CD4-positive, alpha-beta memory T cell (primary cell): ENCODE measurements around the gene GPR183. TPM values are rescaled to one million over a fixed set of nuclear protein-coding genes. Genes with fewer than 3 reads are reported as not detected.
A peak's percentile ranks its signal among the peaks of the same experiment; 100 is the strongest.

Experiments used
- CTCF ChIA-PET: fragments of 350-600 bp; sonication (Branson Sonifier 250); formaldehyde crosslinking; loops from one replicate; lab custom pipeline; 2021; ENCODE audit warnings: inconsistent platforms; ENCODE audit not compliant: partially characterized antibody; lab: Charles Lee
- POLR2A ChIA-PET: fragments of 350-600 bp; sonication (Branson Sonifier 250); formaldehyde crosslinking; loops from one replicate; lab custom pipeline; 2021; ENCODE audit not compliant: partially characterized antibody; lab: Charles Lee
- DNase-seq, 5 donors: peaks; one replicate each; pipeline versions ENCODE4 v3.0.0 to v3.0.0-alpha.2; 2020 to 2022; ENCODE audit warnings: mixed read lengths in 1 of 5
- H3K27ac ChIP-seq: one replicate; pipeline ENCODE4 v1.7.0; 2013; ENCODE audit warnings: low read depth, low read length
- H3K27me3 ChIP-seq: 2 replicates; pipeline ENCODE4 v1.7.0; 2013; ENCODE audit warnings: mild to moderate bottlenecking, low read length, moderate library complexity; ENCODE audit not compliant: insufficient read depth
- H3K36me3 ChIP-seq: 2 replicates; pipeline ENCODE4 v1.7.0; 2013; ENCODE audit warnings: mild to moderate bottlenecking, low read length, moderate library complexity; ENCODE audit not compliant: insufficient read depth
- H3K4me1 ChIP-seq: 2 replicates; pipeline ENCODE4 v1.7.0; 2013; ENCODE audit warnings: mild to moderate bottlenecking, low read length, moderate library complexity; ENCODE audit not compliant: insufficient read depth
- H3K4me3 ChIP-seq, 2 donors: one replicate each; pipeline ENCODE4 v1.7.0; 2013; ENCODE audit warnings: low read length in 2 of 2, mild to moderate bottlenecking in 1 of 2
- H3K9me3 ChIP-seq, 2 donors: one replicate each; pipeline ENCODE4 v1.7.0; 2013; ENCODE audit warnings: low read length in 2 of 2, control low read depth in 1 of 2; ENCODE audit not compliant: control insufficient read depth in 1 of 2
- H3K27ac Mint-ChIP-seq, 7 donors: one replicate each; pipeline ENCODE4 v1.8.0; 2020 to 2021; ENCODE audit warnings: mixed read lengths in 7 of 7, mild to moderate bottlenecking in 6 of 7, inconsistent platforms in 3 of 7, moderate library complexity in 3 of 7
- H3K27me3 Mint-ChIP-seq, 2 donors: one replicate each; pipeline ENCODE4 v1.8.0; 2020 to 2021; ENCODE audit warnings: mixed read lengths in 2 of 2
- H3K36me3 Mint-ChIP-seq, 2 donors: one replicate each; pipeline ENCODE4 v1.8.0; 2020 to 2021; ENCODE audit warnings: mixed read lengths in 2 of 2, inconsistent platforms in 1 of 2, mild to moderate bottlenecking in 1 of 2
- H3K4me1 Mint-ChIP-seq, 4 donors: one replicate each; pipeline ENCODE4 v1.8.0; 2020 to 2021; ENCODE audit warnings: mixed read lengths in 4 of 4, mild to moderate bottlenecking in 1 of 4
- H3K4me3 Mint-ChIP-seq, 8 donors: one replicate each; pipeline ENCODE4 v1.8.0; 2020 to 2021; ENCODE audit warnings: mixed read lengths in 8 of 8, mild to moderate bottlenecking in 7 of 8, moderate library complexity in 6 of 8, inconsistent platforms in 3 of 8
- H3K9me3 Mint-ChIP-seq, 8 donors: one replicate each; pipeline ENCODE4 v1.8.0; 2020 to 2021; ENCODE audit warnings: mixed read lengths in 8 of 8, mild to moderate bottlenecking in 5 of 8, inconsistent platforms in 3 of 8, moderate library complexity in 1 of 8
- intact Hi-C: fragments of 100-400 bp; cut with micrococcal nuclease; formaldehyde crosslinking; loops from one replicate; pipeline ENCODE4 v1.15.1; 2023
- polyA plus RNA-seq, 2 donors: library from polyadenylated mRNA; unstranded; fragments of 300-500 nt; fragmentation: Illumina TruSeq; gene quantifications; one replicate each; pipeline ENCODE4 v1.2.3, GENCODE V29; 2021
- total RNA-seq, 2 experiments: library from RNA; stranded (reverse); gene quantifications; one replicate each; pipeline ENCODE4 v1.2.3, GENCODE V29; 2021

The GPR183 gene
- total and polyA plus RNA-seq, 4 experiments from 2014 or later, result 203 to 954 (median 383) TPM

- Histone ChIP-seq H3K9me3 (no peaks in the 10 kb centered on the region), H3K27me3 (no peaks in the 10 kb centered on the region), H3K4me1 (peaks cover 39% of the 10 kb centered on the region), H3K27ac (no peak overlapping the region), H3K4me3 (no peak overlapping the region), H3K36me3 (peaks cover 5% of the 10 kb centered on the region)
- Mint-ChIP-seq H3K4me1 (peaks cover 32 to 69% (median 50%) of the 10 kb centered on the region in 4 donors), H3K4me3 (no peak overlapping the region), H3K36me3 (peaks cover 46 to 51% of the 10 kb centered on the region in 2 donors), H3K9me3 (no peaks in the 10 kb centered on the region), H3K27ac (peak overlapping the region in 1 of 7 donors; percentile 41), H3K27me3 (no peaks in the 10 kb centered on the region)
- DNase-seq, result no peak
- ChIA-PET CTCF (interaction anchor here (1.6 to 4.6 kb wide), 2 partner anchors 20 to 104 kb away, joined by 6 to 17 read pairs; no protein-coding TSS in a partner anchor), POLR2A (interaction anchor here (0.7 to 1.9 kb wide), 8 partner anchors 10 to 169 kb away, joined by 3 to 6 read pairs (median 4); partner anchors contain the start of gene TM9SF2)
- intact Hi-C loops, result no loop called here
These were observed 25.3 kb upstream of the GPR183 start for GRCh38 chr13:99332456-99332855.

GRCh38 chr13:99331881-99332293, 24.7 kb upstream of the GPR183 start:
- Mint-ChIP-seq H3K36me3 (peaks cover 50 to 57% of the 10 kb centered on the region in 2 donors), H3K27ac (peak overlapping the region in 1 of 7 donors; percentile 51)

GRCh38 chr13:99330942-99331341, 23.7 kb upstream of the GPR183 start:
- no peak for DNase-seq
- Histone ChIP-seq H3K27ac (no peak overlapping the region), H3K4me3 (no peak overlapping the region), H3K36me3 (peaks cover 5% of the 10 kb centered on the region), H3K9me3 (no peaks in the 10 kb centered on the region), H3K27me3 (no peaks in the 10 kb centered on the region), H3K4me1 (peaks cover 42% of the 10 kb centered on the region)
- H3K36me3 Mint-ChIP-seq, result peaks cover 46 to 51% of the 10 kb centered on the region in 2 donors
- no peak overlapping the region for H3K27ac Mint-ChIP-seq
- no peaks in the 10 kb centered on the region for H3K27me3 Mint-ChIP-seq
- no peaks in the 10 kb centered on the region for H3K9me3 Mint-ChIP-seq
- H3K4me1 Mint-ChIP-seq, result peaks cover 33 to 69% (median 51%) of the 10 kb centered on the region in 4 donors
- intact Hi-C loops, result no loop called here
- ChIA-PET POLR2A (interaction anchor here (0.8 to 5.1 kb wide), 7 partner anchors 9 to 44 kb away, joined by 3 to 33 read pairs (median 6); partner anchors contain the start of gene GPR183), CTCF (interaction anchor here (0.7 to 4.6 kb wide), 6 partner anchors 11 to 61 kb away, joined by 3 to 17 read pairs (median 4); no protein-coding TSS in a partner anchor)
- H3K4me3 Mint-ChIP-seq, result no peak overlapping the region

More at GRCh38 chr13:99331881-99332293, 24.7 kb upstream of the GPR183 start:
- intact Hi-C loops, result no loop called here
- Histone ChIP-seq H3K4me1 (peaks cover 42% of the 10 kb centered on the region), H3K9me3 (no peaks in the 10 kb centered on the region), H3K27ac (no peak overlapping the region), H3K36me3 (peaks cover 5% of the 10 kb centered on the region), H3K4me3 (no peak overlapping the region), H3K27me3 (no peaks in the 10 kb centered on the region)
- Mint-ChIP-seq H3K27me3 (no peaks in the 10 kb centered on the region), H3K4me3 (peak overlapping the region in 1 of 8 donors; percentile 16), H3K9me3 (no peaks in the 10 kb centered on the region), H3K4me1 (peaks cover 34 to 69% (median 52%) of the 10 kb centered on the region in 4 donors)
- CTCF ChIA-PET, result interaction anchor here (1.6 to 4.6 kb wide), 3 partner anchors 21 to 105 kb away, joined by 6 to 17 read pairs (median 8); no protein-coding TSS in a partner anchor
- POLR2A ChIA-PET, result interaction anchor here (0.7 to 1.9 kb wide), 7 partner anchors 10 to 43 kb away, joined by 3 to 6 read pairs (median 4); no protein-coding TSS in a partner anchor
- DNase-seq, result no peak

GRCh38 chr13:99329477-99329876, 22.3 kb upstream of the GPR183 start:
- intact Hi-C loops, result no loop called here
- Mint-ChIP-seq H3K27ac (peak overlapping the region in 4 of 7 donors; percentile 3 to 70 (median 22)), H3K9me3 (no peaks in the 10 kb centered on the region), H3K4me1 (peaks cover 35 to 71% (median 54%) of the 10 kb centered on the region in 4 donors), H3K4me3 (no peak overlapping the region), H3K27me3 (no peaks in the 10 kb centered on the region), H3K36me3 (peaks cover 44 to 52% of the 10 kb centered on the region in 2 donors)
- H3K27ac ChIP-seq, result no peak overlapping the region
- no peaks in the 10 kb centered on the region for H3K27me3 ChIP-seq
- DNase-seq, result no peak
- no peaks in the 10 kb centered on the region for H3K9me3 ChIP-seq
- no peaks in the 10 kb centered on the region for H3K36me3 ChIP-seq
- ChIA-PET CTCF (interaction anchor here (1.1 to 2.4 kb wide), 6 partner anchors 8 to 60 kb away, joined by 3 to 8 read pairs (median 6); no protein-coding TSS in a partner anchor), POLR2A (interaction anchor here (1.4 to 5.1 kb wide), 5 partner anchors 10 to 27 kb away, joined by 4 to 33 read pairs (median 8); partner anchors contain the start of gene GPR183)
- H3K4me3 ChIP-seq, result no peak overlapping the region
- peaks cover 43% of the 10 kb centered on the region for H3K4me1 ChIP-seq

- no peak overlapping the region for H3K27ac ChIP-seq
- ChIA-PET CTCF (interaction anchor here (0.6 to 2.3 kb wide), 3 partner anchors 9 to 60 kb away, joined by 3 to 6 read pairs (median 3); no protein-coding TSS in a partner anchor), POLR2A (interaction anchor here (0.9 to 5.1 kb wide), 4 partner anchors 23 to 109 kb away, joined by 3 to 33 read pairs (median 12); partner anchors contain the start of gene GPR183)
- Mint-ChIP-seq H3K4me3 (no peak overlapping the region), H3K9me3 (no peaks in the 10 kb centered on the region), H3K27ac (no peak overlapping the region), H3K4me1 (peaks cover 48 to 80% (median 65%) of the 10 kb centered on the region in 4 donors), H3K27me3 (no peaks in the 10 kb centered on the region), H3K36me3 (peaks cover 43 to 47% of the 10 kb centered on the region in 2 donors)
- no peak for DNase-seq
- intact Hi-C loops, result no loop called here
- no peaks in the 10 kb centered on the region for H3K27me3 ChIP-seq
- peaks cover 56% of the 10 kb centered on the region for H3K4me1 ChIP-seq
- H3K36me3 ChIP-seq, result no peaks in the 10 kb centered on the region
- H3K4me3 ChIP-seq, result no peak overlapping the region
- H3K9me3 ChIP-seq, result no peaks in the 10 kb centered on the region
These were observed 20.6 kb upstream of the GPR183 start for GRCh38 chr13:99327761-99328160.

- H3K9me3 ChIP-seq, result no peaks in the 10 kb centered on the region
- Mint-ChIP-seq H3K27me3 (no peaks in the 10 kb centered on the region), H3K4me3 (peak overlapping the region in 4 of 8 donors; percentile 16 to 67 (median 29)), H3K36me3 (peaks cover 40 to 42% of the 10 kb centered on the region in 2 donors), H3K9me3 (no peaks in the 10 kb centered on the region), H3K27ac (peak overlapping the region in 6 of 7 donors; percentile 49 to 94 (median 83)), H3K4me1 (peaks cover 52 to 80% (median 68%) of the 10 kb centered on the region in 4 donors)
- no peaks in the 10 kb centered on the region for H3K27me3 ChIP-seq
- H3K27ac ChIP-seq, result no peak overlapping the region
- DNase-seq, result no peak
- no peaks in the 10 kb centered on the region for H3K36me3 ChIP-seq
- intact Hi-C loops, result no loop called here
- CTCF ChIA-PET, result interaction anchor here (0.6 to 2.3 kb wide), 3 partner anchors 8 to 61 kb away, joined by 3 to 6 read pairs (median 3); no protein-coding TSS in a partner anchor
- peaks cover 63% of the 10 kb centered on the region for H3K4me1 ChIP-seq
- POLR2A ChIA-PET, result interaction anchor here (0.9 to 5.1 kb wide), 4 partner anchors 22 to 58 kb away, joined by 3 to 33 read pairs (median 12); partner anchors contain the start of gene GPR183
- H3K4me3 ChIP-seq, result no peak overlapping the region
These were observed 19.9 kb upstream of the GPR183 start for GRCh38 chr13:99327126-99327525.

- Histone ChIP-seq H3K36me3 (no peaks in the 10 kb centered on the region), H3K27me3 (no peaks in the 10 kb centered on the region), H3K4me3 (no peak overlapping the region), H3K9me3 (no peaks in the 10 kb centered on the region), H3K4me1 (peaks cover 64% of the 10 kb centered on the region), H3K27ac (no peak overlapping the region)
- ChIA-PET CTCF (interaction anchor here (0.6 to 2.2 kb wide), 7 partner anchors 26 to 150 kb away, joined by 3 to 9 read pairs (median 6); no protein-coding TSS in a partner anchor), POLR2A (interaction anchor here (0.9 to 15.7 kb wide), 7 partner anchors 9 to 51 kb away, joined by 3 to 417 read pairs (median 6); partner anchors contain the start of gene GPR183)
- peak in 2 of 5 donors; percentile 28 for DNase-seq
- H3K36me3 Mint-ChIP-seq, result peaks cover 34 to 36% of the 10 kb centered on the region in 2 donors
- no peaks in the 10 kb centered on the region for H3K9me3 Mint-ChIP-seq
- H3K27ac Mint-ChIP-seq, result peak overlapping the region; percentile 65 to 94 (median 88)
- H3K4me3 Mint-ChIP-seq, result peak overlapping the region in 7 of 8 donors; percentile 25 to 64 (median 49)
- intact Hi-C loops, result no loop called here
- peaks cover 51 to 80% (median 68%) of the 10 kb centered on the region in 4 donors for H3K4me1 Mint-ChIP-seq
- H3K27me3 Mint-ChIP-seq, result no peaks in the 10 kb centered on the region
These were observed 18.8 kb upstream of the GPR183 start for GRCh38 chr13:99326012-99326411.
